ENCODE data around the gene ABLIM3.

DNA sequence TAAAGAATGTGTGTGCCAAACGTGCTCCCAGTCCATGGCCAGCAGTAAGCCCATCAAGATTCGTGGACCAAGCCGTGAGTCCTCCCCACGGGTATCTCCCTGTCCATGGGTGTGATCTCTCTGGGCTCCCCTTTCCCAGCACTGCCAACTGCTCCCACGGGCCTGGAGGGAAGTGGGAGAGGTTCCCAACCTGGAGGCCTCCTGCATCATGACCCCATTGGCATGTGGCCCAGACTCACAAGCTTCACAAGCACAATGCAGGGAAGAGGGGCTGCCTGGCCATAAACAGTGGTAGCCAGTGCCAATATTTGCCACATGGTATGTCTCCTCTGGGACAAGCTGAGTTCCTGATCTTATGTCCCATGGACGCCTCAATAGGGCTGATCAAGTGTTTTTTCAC is 59.1 kb downstream of the ABLIM3 start:
- TF ChIP-seq ESRRG (CRISPR knock-in tag; IDR thresholded peaks at IDR 0.05) (no peak), ISL1 (CRISPR knock-in tag; IDR thresholded peaks at IDR 0.05) (no peak), ZFP30 (CRISPR knock-in tag; IDR thresholded peaks at IDR 0.05) (no peak), ZFP3 (CRISPR knock-in tag; IDR thresholded peaks at IDR 0.05) (no peak)
- TF ChIP-seq, protein P1, sequence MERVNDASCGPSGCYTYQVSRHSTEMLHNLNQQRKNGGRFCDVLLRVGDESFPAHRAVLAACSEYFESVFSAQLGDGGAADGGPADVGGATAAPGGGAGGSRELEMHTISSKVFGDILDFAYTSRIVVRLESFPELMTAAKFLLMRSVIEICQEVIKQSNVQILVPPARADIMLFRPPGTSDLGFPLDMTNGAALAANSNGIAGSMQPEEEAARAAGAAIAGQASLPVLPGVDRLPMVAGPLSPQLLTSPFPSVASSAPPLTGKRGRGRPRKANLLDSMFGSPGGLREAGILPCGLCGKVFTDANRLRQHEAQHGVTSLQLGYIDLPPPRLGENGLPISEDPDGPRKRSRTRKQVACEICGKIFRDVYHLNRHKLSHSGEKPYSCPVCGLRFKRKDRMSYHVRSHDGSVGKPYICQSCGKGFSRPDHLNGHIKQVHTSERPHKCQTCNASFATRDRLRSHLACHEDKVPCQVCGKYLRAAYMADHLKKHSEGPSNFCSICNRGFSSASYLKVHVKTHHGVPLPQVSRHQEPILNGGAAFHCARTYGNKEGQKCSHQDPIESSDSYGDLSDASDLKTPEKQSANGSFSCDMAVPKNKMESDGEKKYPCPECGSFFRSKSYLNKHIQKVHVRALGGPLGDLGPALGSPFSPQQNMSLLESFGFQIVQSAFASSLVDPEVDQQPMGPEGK (CRISPR knock-in tag; IDR thresholded peaks at IDR 0.05; ENCODE audit: borderline replicate concordance) = no peak

Measured in SK-N-SH treated with all-trans-retinoic acid at 6 μM for 48 hours (cell line).